ENCODE measurements around the gene SIN3A.

- TF ChIP-seq POLR2A (IDR thresholded peaks at IDR 0.05; ENCODE audit: low read length) (no peak), GATA1 (IDR thresholded peaks at IDR 0.05; ENCODE audit: low read depth, low read length) (no peak)
Observed at GRCh38 chr15:75338661-75339240, 112.7 kb downstream of the SIN3A start.

Data from erythroblast (primary cell).